NAMALWA (cell line): Measurements from ENCODE around the gene HIGD1A.
A peak's percentile ranks its signal among the peaks of the same experiment; 100 is the strongest.

Experiments
- DNase-seq: peaks from one replicate; pipeline ENCODE4 v3.0.0-alpha.2; 2015; ENCODE audit warnings: low spot score

The HIGD1A gene

DNA sequence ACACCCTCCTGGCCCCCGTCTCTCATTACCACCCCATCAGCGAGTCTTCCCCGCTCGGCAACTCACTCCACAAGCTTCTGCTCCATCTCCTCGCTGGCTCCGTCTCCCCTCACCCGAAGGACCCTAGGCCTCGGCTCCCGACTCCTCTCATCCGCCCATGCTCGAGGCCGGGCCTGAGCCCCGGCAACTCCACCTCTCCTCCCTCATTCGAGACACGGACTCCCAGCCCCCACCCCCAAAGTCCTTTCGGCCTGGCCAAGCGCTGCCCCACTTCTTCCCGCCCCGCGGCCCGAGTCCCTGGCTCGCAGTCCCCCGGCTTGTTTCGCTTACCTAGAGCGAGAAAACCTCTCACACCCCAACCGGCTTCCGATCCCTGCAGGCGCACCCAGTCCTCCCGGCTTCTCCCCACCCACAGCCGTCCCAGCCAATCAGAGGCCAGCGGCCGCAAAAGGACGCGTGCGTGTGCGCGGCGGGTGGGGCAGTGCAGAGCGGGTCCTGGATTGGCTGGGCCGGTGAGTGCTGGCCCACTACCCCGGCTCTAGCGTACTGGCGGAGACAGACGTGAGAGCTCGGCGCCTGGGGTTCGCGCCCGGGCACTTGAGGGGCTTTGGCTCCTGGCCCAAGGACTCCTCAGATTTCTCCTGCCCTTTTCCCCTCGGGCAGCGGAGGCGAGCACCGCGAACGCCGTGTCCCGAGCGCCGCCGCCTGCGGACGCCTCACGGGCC, at the start of gene HIGD1A:
Gene HIGD1A, minus strand, starts transcription at position 385 of the 725 bp plus-strand sequence. CDS start 10,237 bp downstream, outside the sequence.
- DNase-seq = peak; percentile 95

GRCh38 chr3:42853739-42854302, 49.5 kb upstream of the HIGD1A start:
- DNase-seq = no peak

- DNase-seq = no peak
These were observed 48.8 kb upstream of the HIGD1A start for GRCh38 chr3:42853056-42853455.

DNA sequence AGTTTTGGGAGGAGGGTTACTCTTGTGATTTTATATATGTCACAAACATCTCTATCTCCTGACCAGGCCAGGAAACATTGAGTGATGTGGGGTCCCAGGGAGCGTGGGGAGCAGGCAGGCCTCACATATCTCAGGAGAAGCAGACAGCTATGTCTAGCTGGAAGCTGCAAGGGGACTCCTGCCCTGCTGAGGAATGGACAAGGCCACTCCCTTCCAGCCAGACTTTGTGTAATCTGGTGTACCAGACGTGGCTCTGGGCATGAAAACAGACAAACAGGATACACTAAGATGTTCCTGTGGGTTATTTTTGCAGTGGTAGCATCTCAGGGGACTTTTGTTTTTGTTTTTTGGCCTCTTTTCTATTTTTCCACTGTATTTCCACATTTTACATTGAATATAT, 48.2 kb upstream of the HIGD1A start:
- DNase-seq = no peak

- DNase-seq = no peak
These were observed 47.0 kb upstream of the HIGD1A start for GRCh38 chr3:42851228-42851834.

DNA sequence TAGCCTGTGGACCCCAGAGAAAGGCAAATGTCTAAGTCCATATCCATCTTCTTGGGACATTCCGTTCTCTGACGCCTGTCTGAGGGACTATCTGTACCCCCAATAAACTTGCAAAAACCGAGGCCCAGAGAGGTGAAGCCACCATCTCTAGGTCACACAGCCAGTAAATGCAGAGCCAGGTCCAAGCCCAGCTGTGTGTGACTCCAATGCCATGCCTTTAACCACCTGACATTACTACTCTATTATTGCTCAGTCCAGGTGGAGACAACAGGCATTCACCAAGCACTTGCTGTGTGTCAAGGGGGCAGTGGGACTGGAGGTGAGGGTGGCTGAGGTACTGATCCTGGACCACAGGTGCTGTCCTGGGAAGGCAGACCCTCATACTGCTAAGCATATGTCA, 46.0 kb upstream of the HIGD1A start:
- DNase-seq = no peak

GRCh38 chr3:42849017-42849416, 44.7 kb upstream of the HIGD1A start:
- DNase-seq = no peak

DNA sequence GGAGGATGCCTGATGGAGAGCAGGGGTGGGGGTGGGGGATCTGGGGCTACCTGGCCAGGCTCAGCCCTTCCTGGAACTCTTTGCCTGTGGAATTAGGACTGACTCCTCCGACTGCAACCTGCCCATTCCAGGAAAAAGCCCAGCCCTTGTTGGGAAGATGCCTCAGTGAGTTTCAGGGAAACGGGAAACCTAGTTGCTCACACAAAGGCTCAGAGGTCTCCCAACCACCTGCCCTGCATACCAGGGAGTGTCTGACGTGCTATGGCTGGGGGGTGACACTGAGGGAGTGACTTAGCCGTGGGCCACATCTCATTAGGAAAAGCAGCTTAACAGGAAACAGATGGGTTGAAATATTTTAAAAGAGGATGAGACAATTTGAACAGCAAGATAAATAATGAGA, 43.4 kb upstream of the HIGD1A start:
- no peak for DNase-seq

GRCh38 chr3:42846685-42847522, 42.6 kb upstream of the HIGD1A start:
- peak; percentile 25 for DNase-seq

DNA sequence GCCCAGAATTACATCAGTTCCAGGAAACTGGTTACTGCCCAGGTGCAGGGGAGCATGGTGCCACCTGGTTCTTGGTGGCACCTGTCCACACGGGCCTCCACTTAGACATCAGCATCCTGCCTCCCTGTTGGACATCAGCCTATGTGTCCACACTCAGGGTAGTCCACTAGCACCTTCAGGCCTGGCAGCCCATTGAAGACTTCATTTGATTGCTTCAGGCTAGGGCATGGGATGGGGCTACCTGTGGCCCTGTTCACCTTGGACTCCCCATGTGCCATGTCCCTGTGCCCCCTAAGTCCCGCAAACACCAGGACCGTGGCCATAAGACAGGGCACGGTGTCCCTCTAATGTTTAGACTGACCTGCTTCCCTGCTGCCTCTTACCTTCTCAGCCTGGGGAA, 40.5 kb upstream of the HIGD1A start:
- DNase-seq = no peak

DNA sequence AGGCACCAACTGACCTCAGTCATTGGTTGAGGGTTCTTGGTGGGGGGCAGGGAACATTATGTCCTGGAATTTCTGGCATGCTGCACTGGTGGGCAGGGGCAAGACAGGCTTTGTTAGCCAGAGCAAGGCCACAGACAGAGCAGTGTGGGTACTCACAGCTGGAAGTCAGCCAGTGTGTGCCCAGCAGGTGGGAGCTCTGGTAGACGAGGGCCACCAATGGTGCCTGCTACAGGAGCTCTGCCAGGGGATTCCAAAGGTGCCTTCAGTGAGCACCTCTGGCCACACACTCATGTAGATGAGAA, 40.1 kb upstream of the HIGD1A start:
- no peak for DNase-seq

DNA sequence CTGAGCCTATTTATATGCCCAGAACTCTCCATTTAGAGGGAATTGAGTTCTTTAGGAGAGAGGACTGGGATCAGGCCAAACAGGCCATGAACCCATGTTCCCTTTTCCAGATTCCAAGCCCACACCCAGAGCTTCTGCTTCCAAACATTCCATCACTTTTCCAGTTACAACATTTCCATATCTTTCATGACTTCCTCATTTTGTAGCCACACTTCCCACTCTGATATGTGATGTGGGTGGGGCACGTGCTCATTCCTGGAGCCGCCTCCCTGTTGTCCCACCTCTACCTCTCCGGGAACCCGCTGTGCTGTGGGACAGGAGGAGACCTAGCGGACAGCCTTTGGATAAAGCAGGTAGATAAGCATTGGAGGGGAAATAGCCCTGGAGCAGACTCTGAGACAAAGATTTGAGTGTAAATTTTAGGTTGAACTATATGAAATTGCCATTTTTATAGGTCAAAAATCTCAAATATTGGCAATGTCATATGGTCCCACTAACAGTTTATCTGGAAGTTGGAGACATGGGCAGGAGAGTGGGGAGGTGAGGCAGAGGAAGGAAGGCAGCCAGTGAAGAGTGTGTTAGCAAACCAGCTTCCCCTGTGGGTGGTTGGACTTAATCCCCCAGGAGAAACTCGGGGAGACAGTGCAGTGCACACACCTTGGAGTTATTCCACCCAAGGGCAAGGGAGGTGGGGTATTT, 39.6 kb upstream of the HIGD1A start:
- DNase-seq = no peak

DNA sequence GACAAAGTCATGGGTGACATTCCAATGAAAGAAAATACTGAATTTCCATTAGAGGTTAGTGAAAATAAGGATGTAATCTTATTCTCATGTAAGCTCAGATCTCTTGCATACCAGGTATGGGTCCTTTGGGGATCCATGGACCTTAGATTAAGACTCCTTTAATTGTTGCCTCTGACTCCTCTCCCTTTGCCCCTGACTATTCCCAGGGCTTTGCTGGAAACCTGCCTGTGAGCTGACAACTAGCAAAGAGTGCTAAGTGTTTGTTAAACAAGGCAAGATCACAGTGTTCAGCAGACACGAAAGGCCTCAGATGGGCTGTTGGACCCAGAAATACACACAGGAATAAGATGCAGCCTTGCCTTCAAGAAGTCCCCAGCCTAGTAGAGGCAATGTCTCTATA, 37.0 kb upstream of the HIGD1A start:
- no peak for DNase-seq

DNA sequence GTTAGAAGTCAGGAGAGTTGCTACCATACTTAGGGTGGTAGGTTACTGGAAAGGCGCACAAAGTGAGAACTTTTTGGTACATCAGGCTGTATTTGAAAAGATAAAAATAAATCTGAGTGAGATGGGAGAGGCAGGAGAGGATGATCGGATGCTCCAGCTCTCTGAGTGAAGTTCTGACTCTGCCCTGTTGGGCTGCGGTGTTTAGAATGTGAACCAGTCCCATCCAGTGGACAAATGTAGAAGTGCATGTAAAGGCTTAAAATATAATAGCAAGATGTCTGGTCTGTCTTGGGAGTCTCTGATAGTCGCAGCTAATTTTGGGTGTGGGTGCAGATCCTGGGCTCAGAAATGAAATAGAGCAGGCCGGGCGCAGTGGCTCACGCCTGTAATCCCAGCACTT, 35.3 kb upstream of the HIGD1A start:
- DNase-seq = peak; percentile 76

- no peak for DNase-seq
These were observed 34.3 kb upstream of the HIGD1A start for GRCh38 chr3:42838571-42838970.

- no peak for DNase-seq
These were observed 32.1 kb upstream of the HIGD1A start for GRCh38 chr3:42836150-42837123.

DNA sequence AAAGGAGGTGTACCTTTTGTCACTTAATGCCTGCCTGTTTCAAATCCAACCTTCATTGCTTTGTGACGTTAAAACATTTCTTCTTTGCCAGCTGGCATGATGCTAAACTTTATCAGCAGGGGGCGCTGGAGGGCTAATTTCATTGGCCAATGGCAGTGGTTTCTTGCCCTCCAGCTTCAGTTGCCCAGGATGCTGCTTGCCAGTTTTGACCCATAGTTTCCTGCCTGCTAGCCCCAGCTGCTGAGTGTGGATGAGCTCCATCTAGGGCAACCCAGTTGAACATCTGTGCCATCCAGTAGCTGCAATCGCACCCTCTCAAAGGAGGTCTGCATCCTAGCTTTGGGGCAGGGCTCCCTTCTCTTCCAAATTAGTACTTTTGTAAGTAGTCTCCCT, 27.0 kb upstream of the HIGD1A start:
- peak; percentile 82 for DNase-seq

- peak; percentile 51 for DNase-seq
These were observed 26.4 kb upstream of the HIGD1A start for GRCh38 chr3:42830437-42831320.

DNA sequence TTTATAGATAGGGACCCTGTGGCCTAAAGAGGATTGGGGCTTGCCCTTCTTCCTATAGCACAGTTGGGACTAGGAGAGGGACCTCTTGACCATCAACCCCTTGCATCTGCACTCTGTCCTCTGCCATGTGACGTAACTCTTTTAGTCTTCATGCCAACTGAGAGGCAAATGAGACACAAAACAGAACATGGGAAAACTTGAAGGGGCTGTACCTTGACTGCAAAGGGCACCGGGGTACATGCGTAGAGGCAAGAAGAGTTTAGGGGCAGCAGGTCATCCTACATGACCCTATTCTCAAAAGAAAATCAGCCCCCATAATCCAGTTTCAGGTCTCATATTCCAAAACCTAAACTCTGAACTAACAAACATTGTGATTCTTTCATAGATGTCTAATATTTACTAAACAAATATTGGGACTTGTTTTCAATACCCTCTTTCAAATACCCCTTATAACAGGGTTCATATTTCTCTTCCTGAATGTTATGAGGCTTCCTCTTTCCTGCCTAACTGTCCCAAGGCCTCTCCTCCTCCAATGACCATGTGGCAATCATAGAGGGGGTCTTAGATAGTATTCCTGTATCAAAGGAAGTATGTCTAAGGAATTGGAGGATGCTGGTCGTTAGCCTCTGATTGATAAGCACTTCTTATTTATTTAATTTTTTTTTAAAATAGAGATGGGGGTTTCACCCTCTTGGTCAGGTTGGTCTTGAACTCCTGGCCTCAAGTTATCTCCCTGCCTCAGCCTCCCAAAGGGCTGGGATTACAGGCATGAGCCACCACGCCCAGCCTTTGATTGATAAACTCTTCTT, 25.5 kb upstream of the HIGD1A start:
- DNase-seq = no peak
